GM23338 (cell line): ENCODE data around the gene VAV3.

Experiments
- CREB1 ChIP-seq: fragments of 250-450 bp; sonication (Bioruptor Pico); IDR thresholded peaks from 2 replicates; pipeline ENCODE4 v1.5.0; 2020; ENCODE audit warnings: low read depth, mild to moderate bottlenecking, moderate library complexity
- CTCF ChIP-seq, 2 experiments: fragments of 200-600 bp in 1 of 2; sonication (generic) in 1 of 2; conservative IDR thresholded peaks; 2 replicates each; pipeline versions ENCODE4 v1.5.1 to v1.6.1; 2016 to 2017; ENCODE audit warnings: antibody characterized with exemption in 2 of 2, low read depth in 2 of 2, mild to moderate bottlenecking in 2 of 2, moderate library complexity in 1 of 2
- ETS1 ChIP-seq: IDR thresholded peaks from 2 replicates; pipeline ENCODE4 v1.6.1; 2016; ENCODE audit warnings: antibody characterized with exemption
- EZH2 ChIP-seq: fragments of 200-600 bp; sonication (generic); IDR thresholded peaks from one replicate; pipeline ENCODE4 v1.8.0; 2017; ENCODE audit warnings: antibody characterized with exemption, mild to moderate bottlenecking, low read depth; ENCODE audit not compliant: unreplicated experiment
- EZH2phosphoT487 ChIP-seq: fragments of 200-600 bp; sonication (generic); IDR thresholded peaks from one replicate; pipeline ENCODE4 v1.8.1; 2018; ENCODE audit warnings: antibody characterized with exemption; ENCODE audit not compliant: unreplicated experiment
- JUNB ChIP-seq: IDR thresholded peaks from one replicate; pipeline ENCODE4 v1.6.1; 2016; ENCODE audit warnings: antibody characterized with exemption; ENCODE audit not compliant: unreplicated experiment
- NANOG ChIP-seq: IDR thresholded peaks from 2 replicates; pipeline ENCODE4 v1.6.1; 2016; ENCODE audit warnings: antibody characterized with exemption, borderline replicate concordance
- POLR2AphosphoS5 ChIP-seq: IDR thresholded peaks from 2 replicates; pipeline ENCODE4 v1.6.1; 2016; ENCODE audit warnings: antibody characterized with exemption, low read depth
- REST ChIP-seq: IDR thresholded peaks from one replicate; pipeline ENCODE4 v1.6.1; 2018; ENCODE audit warnings: antibody characterized with exemption; ENCODE audit not compliant: unreplicated experiment
- STAT1 ChIP-seq: IDR thresholded peaks from one replicate; pipeline ENCODE4 v1.6.1; 2016; ENCODE audit warnings: antibody characterized with exemption; ENCODE audit not compliant: unreplicated experiment
- ZNF114 ChIP-seq: fragments of 250-450 bp; sonication (Bioruptor Pico); IDR thresholded peaks from 2 replicates; pipeline ENCODE4 v1.5.0; 2020; ENCODE audit warnings: mild to moderate bottlenecking, moderate library complexity
- ZNF331 ChIP-seq: fragments of 250-450 bp; sonication (Bioruptor Pico); IDR thresholded peaks from 2 replicates; pipeline ENCODE4 v1.5.0; 2020; ENCODE audit warnings: low read depth, mild to moderate bottlenecking, moderate library complexity
- TF ChIP-seq, protein P1 (sequence below): fragments of 250-450 bp; sonication (Bioruptor Pico); IDR thresholded peaks from 2 replicates; pipeline ENCODE4 v1.5.0; 2020; ENCODE audit warnings: mild to moderate bottlenecking, moderate library complexity

DNA sequence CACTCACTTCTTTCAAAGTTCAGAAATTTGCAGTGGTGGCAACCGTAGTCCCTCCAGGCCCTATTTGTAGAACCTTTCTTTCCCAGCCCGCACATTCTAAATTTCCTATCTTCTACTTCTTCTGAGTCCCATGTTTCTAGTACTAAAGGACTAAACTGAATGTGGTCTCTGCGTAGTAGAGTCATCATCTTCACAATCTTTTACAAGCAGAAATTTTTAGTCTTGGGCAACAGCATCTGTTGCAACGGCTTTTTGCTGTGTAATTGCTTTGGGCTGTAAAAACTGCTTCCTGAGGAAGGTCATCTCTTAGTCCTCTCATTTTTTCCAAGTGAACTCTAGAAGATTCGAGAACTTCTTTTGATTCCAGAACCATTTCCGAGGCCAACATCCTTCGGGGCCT, 23.9 kb downstream of the VAV3 start:
- no peak for TF ChIP-seq CTCF (conservative IDR thresholded peaks at IDR 0.05; ENCODE audit: low read depth in 2 of 2)
- no peak for TF ChIP-seq REST
- TF ChIP-seq POLR2AphosphoS5: no peak
- TF ChIP-seq JUNB: no peak
- TF ChIP-seq EZH2: no peak
- TF ChIP-seq CREB1 (CRISPR knock-in tag): no peak
- TF ChIP-seq EZH2phosphoT487: no peak
- no peak for TF ChIP-seq ZNF331
- no peak for TF ChIP-seq ETS1
- TF ChIP-seq ZNF114 (CRISPR knock-in tag): no peak
- TF ChIP-seq STAT1: no peak
- no peak for TF ChIP-seq NANOG
- TF ChIP-seq, protein P1, sequence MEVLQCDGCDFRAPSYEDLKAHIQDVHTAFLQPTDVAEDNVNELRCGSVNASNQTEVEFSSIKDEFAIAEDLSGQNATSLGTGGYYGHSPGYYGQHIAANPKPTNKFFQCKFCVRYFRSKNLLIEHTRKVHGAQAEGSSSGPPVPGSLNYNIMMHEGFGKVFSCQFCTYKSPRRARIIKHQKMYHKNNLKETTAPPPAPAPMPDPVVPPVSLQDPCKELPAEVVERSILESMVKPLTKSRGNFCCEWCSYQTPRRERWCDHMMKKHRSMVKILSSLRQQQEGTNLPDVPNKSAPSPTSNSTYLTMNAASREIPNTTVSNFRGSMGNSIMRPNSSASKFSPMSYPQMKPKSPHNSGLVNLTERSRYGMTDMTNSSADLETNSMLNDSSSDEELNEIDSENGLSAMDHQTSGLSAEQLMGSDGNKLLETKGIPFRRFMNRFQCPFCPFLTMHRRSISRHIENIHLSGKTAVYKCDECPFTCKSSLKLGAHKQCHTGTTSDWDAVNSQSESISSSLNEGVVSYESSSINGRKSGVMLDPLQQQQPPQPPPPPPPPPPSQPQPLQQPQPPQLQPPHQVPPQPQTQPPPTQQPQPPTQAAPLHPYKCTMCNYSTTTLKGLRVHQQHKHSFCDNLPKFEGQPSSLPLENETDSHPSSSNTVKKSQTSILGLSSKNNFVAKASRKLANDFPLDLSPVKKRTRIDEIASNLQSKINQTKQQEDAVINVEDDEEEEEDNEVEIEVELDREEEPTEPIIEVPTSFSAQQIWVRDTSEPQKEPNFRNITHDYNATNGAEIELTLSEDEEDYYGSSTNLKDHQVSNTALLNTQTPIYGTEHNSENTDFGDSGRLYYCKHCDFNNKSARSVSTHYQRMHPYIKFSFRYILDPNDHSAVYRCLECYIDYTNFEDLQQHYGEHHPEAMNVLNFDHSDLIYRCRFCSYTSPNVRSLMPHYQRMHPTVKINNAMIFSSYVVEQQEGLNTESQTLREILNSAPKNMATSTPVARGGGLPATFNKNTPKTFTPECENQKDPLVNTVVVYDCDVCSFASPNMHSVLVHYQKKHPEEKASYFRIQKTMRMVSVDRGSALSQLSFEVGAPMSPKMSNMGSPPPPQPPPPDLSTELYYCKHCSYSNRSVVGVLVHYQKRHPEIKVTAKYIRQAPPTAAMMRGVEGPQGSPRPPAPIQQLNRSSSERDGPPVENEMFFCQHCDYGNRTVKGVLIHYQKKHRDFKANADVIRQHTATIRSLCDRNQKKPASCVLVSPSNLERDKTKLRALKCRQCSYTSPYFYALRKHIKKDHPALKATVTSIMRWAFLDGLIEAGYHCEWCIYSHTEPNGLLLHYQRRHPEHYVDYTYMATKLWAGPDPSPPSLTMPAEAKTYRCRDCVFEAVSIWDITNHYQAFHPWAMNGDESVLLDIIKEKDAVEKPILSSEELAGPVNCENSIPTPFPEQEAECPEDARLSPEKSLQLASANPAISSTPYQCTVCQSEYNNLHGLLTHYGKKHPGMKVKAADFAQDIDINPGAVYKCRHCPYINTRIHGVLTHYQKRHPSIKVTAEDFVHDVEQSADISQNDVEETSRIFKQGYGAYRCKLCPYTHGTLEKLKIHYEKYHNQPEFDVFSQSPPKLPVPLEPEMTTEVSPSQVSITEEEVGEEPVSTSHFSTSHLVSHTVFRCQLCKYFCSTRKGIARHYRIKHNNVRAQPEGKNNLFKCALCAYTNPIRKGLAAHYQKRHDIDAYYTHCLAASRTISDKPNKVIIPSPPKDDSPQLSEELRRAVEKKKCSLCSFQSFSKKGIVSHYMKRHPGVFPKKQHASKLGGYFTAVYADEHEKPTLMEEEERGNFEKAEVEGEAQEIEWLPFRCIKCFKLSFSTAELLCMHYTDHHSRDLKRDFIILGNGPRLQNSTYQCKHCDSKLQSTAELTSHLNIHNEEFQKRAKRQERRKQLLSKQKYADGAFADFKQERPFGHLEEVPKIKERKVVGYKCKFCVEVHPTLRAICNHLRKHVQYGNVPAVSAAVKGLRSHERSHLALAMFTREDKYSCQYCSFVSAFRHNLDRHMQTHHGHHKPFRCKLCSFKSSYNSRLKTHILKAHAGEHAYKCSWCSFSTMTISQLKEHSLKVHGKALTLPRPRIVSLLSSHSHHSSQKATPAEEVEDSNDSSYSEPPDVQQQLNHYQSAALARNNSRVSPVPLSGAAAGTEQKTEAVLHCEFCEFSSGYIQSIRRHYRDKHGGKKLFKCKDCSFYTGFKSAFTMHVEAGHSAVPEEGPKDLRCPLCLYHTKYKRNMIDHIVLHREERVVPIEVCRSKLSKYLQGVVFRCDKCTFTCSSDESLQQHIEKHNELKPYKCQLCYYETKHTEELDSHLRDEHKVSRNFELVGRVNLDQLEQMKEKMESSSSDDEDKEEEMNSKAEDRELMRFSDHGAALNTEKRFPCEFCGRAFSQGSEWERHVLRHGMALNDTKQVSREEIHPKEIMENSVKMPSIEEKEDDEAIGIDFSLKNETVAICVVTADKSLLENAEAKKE (CRISPR knock-in tag): no peak
